Measurements from ENCODE around the gene AARS2.
"Not testable (repeated sequence)": the region's sequence is repeated elsewhere in the genome, so short reads cannot be mapped to it uniquely, and the experiment has no call there.

The AARS2 gene

DNA sequence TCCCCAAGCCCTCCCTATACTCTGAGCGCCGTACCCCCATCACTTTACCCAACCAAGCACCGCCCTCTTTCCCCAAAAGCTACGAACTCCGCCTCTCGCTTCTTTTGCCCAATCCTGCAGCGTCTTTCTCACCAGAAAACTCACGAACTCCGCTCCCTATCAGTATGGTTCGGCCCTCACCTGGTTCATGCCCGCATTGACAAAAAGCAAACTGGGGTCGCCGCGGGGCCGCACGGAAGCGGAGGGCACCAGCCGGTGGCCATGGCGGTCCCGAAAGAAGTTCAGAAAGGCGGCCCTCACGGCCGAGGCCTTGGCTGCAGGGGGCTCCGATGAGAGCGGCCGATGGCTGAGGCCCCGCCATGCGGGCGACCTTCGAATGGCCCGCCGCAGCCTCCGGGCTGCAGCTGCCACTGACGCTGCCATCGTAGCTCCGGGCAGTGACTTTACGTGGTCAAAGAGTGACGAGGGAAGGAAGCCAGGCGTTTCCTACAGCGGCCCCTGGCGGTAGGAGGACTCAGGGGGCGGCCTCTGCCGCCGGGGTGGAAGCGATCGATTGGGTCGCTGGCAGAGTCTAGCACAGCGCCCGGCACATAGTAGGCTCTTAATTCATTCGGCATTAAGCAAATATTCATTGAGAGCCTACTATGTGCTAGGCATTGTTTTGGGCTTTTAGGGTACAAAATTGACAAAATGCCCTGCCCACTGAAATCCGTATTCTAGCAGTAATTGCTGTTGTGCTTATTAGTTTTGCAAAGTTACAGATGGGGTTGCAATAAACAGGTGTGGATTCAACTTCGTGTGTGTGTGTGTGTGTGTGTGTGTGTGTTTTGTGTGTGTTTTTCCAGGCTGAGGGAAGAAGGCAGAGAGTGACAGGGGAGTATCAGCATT is at the start of gene AARS2:
TSS of gene AARS2 (minus strand) at position 447 of the 888 bp plus-strand sequence. CDS start at position 423, 24 bp downstream.
- peak; percentile 97 for DNase-seq

DNA sequence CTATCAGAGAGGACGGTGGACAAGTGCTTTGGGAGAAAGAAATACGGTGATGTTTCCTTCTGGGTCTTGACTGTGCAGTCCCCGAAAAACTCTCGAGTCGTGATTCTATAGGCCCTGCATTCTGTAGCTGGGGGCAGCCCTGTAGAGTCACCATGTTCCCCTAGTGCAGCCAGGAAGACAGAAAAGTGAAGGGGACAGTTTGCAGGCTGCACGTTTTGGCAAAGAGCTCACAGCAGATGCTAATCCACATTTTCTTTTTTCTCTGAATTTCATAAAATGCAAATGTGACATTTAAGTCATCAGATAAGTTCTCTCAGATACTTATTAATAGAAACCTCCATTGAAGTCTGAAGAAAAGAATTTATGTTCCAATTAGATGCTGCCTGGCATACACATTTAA is 48.8 kb upstream of the AARS2 start:
- DNase-seq: no peak

DNA sequence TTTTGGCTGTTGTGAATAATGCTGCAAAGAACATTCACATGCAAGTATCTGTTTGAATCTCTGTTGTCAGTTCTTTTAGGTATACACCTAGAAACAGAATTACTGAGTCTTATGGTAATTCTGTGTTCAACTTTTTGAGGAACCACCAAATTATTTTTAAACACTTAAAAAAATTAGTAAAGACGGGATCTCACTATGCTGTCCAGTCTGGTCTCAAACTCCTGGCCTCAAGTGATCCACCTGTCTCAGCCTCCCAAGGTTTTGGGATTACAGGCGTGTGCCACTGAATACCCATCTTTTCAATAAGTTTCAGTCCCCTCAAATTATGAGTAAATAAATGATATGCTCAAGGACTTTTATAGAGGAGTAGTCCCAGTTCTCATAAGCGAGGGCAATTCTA is 46.8 kb upstream of the AARS2 start:
- no peak for DNase-seq

DNA sequence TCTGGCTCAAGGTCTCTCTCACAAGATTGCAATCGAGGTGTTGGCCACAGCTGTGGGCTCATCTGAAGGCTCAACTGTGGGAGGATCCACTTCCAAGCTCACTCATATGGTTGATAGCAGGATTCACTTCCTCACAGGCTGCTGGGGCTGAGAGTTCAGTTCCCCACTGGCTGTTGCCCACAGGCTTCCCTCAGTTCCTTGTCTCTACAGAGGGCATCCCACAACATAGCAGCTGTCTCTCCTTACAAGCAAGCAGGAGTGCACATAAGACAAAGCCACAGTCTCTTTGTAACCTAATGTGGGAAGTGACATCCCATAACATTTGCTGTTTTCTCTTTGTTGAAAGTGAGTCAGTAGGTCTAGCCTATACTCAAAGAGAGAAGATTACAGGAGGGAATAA is 43.3 kb upstream of the AARS2 start:
- DNase-seq: no peak

DNA sequence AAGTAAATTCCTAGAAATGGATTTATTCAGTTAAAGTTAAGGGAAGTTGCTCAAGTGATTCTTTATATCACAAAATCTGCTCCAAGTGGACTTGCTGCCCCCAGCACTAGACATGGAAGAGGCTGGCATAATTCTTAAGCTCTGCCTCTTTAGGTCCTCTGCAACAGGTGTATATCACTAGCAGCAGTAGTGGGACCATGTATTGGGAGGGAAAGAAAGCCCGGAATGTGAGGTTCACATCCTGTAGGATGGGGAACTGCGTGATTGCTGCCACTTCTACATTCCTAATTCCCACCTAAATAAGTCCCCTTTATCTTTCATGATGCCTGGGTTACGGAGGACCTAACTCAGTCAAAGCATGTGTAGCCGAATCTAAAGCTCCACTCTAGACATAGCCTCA is 42.5 kb upstream of the AARS2 start:
- DNase-seq: no peak

- no peak for DNase-seq
These were observed 40.2 kb upstream of the AARS2 start for GRCh38 chr6:44353336-44353735.

- DNase-seq: no peak
These were observed 39.1 kb upstream of the AARS2 start for GRCh38 chr6:44352259-44352658.

DNA sequence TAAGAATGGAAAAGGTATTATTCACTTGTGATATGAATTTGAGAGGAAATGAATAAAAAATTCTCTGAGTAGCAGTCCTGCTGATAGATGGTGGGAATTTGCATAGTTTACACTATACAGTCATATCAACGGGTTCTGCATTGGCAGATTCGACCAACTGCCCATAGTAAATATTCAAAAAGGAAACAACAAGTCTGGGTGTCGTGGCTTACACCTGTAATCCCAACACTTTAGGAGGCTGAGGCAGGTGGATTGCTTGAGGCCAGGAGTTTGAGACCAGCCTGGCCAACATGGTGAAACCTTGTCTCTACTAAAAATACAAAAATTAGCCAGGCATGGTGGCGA is 37.5 kb upstream of the AARS2 start:
- DNase-seq: not testable (repeated sequence)

- no peak for DNase-seq
These were observed 36.9 kb upstream of the AARS2 start for GRCh38 chr6:44349904-44350649.

DNA sequence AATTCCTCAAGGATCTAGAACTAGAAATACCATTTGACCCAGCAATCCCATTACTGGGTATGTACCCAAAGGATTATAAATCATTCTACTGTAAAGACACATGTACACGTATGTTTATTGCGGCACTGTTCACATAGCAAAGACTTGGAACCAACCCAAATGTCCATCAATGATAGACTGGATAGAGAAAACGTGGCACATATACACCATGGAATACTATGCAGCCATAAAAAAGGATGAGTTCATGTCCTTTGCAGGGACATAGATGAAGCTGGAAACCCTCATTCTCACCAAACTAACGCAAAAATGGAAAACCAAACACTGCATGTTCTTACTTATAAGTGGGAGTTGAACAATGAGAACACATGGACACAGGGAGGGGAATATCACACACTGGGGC is 33.7 kb upstream of the AARS2 start:
- not testable (repeated sequence) for DNase-seq

- peak; percentile 70 for DNase-seq
These were observed 29.3 kb upstream of the AARS2 start, which contains the start of gene SPATS1 for GRCh38 chr6:44342489-44342888. Gene SPATS1, plus strand, starts transcription at chr6:44342650. Its CDS starts 446 bp downstream, at chr6:44343096.

DNA sequence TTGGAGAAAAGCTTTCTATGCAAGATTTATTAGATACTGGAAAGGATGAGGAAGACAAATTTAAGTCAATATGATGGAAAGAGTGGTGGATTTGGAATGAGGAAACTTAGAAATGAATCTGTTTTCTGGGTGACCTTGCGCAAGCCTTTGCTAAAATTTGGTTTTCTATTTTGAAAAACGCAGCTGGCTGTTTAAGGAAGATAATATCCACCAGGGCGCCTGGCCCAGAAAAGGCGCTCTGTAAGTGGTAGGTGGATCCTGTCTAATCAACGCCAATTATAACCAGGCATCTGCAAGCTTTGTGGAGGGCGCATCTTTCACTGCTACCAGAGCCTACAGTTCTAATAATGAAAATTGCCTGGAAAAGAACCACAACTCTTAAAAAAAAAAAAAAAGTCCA is 28.9 kb upstream of the AARS2 start:
- peak; percentile 67 for DNase-seq

DNA sequence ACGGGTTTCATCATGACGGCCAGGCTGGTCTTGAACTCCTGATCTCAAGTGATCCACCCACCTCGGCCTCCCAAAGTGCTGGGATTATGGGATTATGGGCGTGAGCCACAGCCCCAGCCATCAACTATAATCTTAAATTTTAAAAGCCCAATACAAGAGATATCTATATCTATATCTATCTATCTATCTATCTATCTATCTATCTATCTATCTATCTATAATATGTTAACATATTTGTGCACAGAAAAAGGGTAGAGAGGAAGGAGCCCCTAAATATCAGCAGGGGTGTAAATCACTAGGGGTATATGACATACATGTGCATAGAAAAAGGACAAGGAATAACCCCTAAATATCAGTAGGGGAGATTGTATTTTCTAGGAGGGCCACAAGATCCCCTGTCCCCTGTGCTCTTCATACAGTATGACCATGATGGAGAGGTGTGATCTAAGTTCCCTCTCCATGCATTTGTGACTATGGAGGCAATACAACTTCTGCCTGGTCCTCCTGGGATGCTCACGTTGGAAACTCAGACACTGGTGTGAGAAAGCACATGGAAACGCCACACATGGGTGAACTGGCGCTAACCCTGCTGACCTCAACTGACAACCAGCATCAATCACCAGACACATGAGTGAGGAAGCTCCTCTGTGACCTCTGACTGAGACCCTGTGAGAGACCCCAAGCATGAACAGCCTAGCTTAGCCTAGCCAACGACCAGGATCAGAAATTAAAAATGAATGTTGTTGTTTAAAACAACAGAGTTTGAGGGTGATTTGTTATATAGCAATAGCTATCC is 28.1 kb upstream of the AARS2 start:
- peak; percentile 91 for DNase-seq

DNA sequence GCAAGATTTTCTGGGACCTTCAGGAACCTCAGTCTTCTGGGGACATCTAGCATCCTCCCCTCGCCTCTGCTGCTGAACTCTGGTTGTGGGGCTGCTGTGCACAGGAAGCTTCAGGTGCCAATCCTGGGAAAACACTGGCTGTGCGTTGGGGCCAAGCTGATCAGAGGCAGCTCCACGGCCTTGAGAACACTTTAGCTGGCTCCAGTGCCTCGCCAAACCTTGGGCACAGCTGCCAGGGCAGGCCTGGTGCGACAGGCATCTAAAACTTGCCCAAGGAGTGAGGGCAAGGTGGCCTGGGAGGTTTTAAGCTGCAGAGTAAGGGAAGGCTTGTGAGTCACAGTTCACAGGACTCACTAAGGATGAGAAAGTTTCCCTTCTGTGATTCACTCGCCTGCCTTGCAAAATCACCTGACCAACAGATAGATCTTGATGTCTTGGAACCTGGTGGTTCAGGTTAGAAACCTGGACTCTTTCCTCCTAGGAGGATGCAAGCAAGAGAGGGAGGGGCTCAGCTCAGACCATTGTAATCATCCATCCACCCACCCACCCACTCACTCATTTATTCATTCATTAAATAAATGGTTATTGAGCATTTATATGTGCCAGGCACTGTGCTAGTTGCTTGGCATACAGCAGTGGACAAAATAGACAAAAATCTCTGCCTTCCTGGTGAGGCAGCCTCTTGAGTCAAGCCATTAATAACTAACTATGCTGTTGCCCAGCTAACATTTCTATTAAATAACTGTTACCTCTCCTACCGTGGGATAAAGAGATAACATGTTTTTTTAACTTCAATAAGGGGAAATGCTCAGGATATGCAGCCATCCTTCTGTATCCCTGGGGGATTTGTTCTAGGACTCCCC is 26.8 kb upstream of the AARS2 start:
- no peak for DNase-seq

GRCh38 chr6:44339301-44339700 is 26.2 kb upstream of the AARS2 start:
- DNase-seq: peak; percentile 23

GRCh38 chr6:44338228-44339122 is 25.3 kb upstream of the AARS2 start:
- peak; percentile 95 for DNase-seq

- no peak for DNase-seq
These were observed 22.5 kb upstream of the AARS2 start for GRCh38 chr6:44335631-44336030.

DNA sequence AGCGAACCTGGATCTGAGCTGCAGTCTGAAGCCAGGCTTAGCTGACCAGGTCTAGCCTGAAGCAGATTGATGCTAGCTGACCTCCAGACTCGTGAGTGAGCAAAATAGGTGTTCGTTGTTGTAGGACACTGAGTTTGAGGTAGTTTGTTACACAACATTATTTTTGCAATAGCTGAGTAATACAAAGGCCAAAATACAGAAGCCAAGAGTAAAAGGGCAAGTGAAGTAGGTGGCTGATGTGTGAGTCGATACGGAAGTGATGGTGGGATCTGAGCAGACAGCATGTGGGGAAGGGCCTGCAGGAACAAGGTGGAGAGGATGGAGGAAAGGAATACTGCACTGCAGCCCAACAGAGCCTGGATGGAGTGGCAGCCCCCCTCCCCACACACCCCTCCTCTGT is 20.8 kb upstream of the AARS2 start:
- DNase-seq: no peak

- DNase-seq: peak; percentile 41
These were observed 20.2 kb upstream of the AARS2 start for GRCh38 chr6:44333273-44333919.

GRCh38 chr6:44332585-44332984 is 19.4 kb upstream of the AARS2 start:
- peak; percentile 78 for DNase-seq

- DNase-seq: no peak
These were observed 16.7 kb upstream of the AARS2 start for GRCh38 chr6:44329858-44330257.
